Measurements from ENCODE around the gene COL4A2.

COL4A2 gene

GRCh38 chr13:110289174-110289573 lies 17.9 kb upstream of the COL4A2 start:
- in situ Hi-C loops (cut with HindIII; ENCODE audit: low sequenced_read_pairs), result no loop called here

GRCh38 chr13:110289661-110290060 lies 17.4 kb upstream of the COL4A2 start:
- in situ Hi-C loops (cut with HindIII; ENCODE audit: low sequenced_read_pairs), result no loop called here

GRCh38 chr13:110290153-110290552 lies 16.9 kb upstream of the COL4A2 start:
- in situ Hi-C loops (cut with HindIII; ENCODE audit: low sequenced_read_pairs), result no loop called here

GRCh38 chr13:110290826-110291225 lies 16.3 kb upstream of the COL4A2 start:
- in situ Hi-C loops (cut with HindIII; ENCODE audit: low sequenced_read_pairs), result no loop called here

- in situ Hi-C loops (cut with HindIII; ENCODE audit: low sequenced_read_pairs), result no loop called here
Observed at GRCh38 chr13:110291286-110291685, 15.8 kb upstream of the COL4A2 start.

GRCh38 chr13:110293037-110293436 lies 14.0 kb upstream of the COL4A2 start:
- in situ Hi-C loops (cut with HindIII; ENCODE audit: low sequenced_read_pairs), result no loop called here

GRCh38 chr13:110293649-110294048 lies 13.4 kb upstream of the COL4A2 start:
- in situ Hi-C loops (cut with HindIII; ENCODE audit: low sequenced_read_pairs), result no loop called here

- in situ Hi-C loops (cut with HindIII; ENCODE audit: low sequenced_read_pairs), result no loop called here
Observed at GRCh38 chr13:110294146-110294545, 12.9 kb upstream of the COL4A2 start.

- in situ Hi-C loops (cut with HindIII; ENCODE audit: low sequenced_read_pairs), result no loop called here
Observed at GRCh38 chr13:110294622-110295021, 12.5 kb upstream of the COL4A2 start.

- in situ Hi-C loops (cut with HindIII; ENCODE audit: low sequenced_read_pairs), result no loop called here
Observed at GRCh38 chr13:110297011-110297410, 10.1 kb upstream of the COL4A2 start.

- in situ Hi-C loops (cut with HindIII; ENCODE audit: low sequenced_read_pairs), result no loop called here
Observed at GRCh38 chr13:110297766-110298504, 9.1 kb upstream of the COL4A2 start.

- in situ Hi-C loops (cut with HindIII; ENCODE audit: low sequenced_read_pairs), result no loop called here
Observed at GRCh38 chr13:110298505-110299282, 8.4 kb upstream of the COL4A2 start.

- in situ Hi-C loops (cut with HindIII; ENCODE audit: low sequenced_read_pairs), result no loop called here
Observed at GRCh38 chr13:110299283-110299840, 7.7 kb upstream of the COL4A2 start.

GRCh38 chr13:110300090-110300815 lies 6.8 kb upstream of the COL4A2 start:
- in situ Hi-C loops (cut with HindIII; ENCODE audit: low sequenced_read_pairs), result no loop called here

GRCh38 chr13:110301083-110301482 lies 6.0 kb upstream of the COL4A2 start:
- in situ Hi-C loops (cut with HindIII; ENCODE audit: low sequenced_read_pairs), result no loop called here

GRCh38 chr13:110301606-110302553 lies 5.2 kb upstream of the COL4A2 start:
- in situ Hi-C loops (cut with HindIII; ENCODE audit: low sequenced_read_pairs), result no loop called here

GRCh38 chr13:110302997-110303396 lies 4.1 kb upstream of the COL4A2 start:
- in situ Hi-C loops (cut with HindIII; ENCODE audit: low sequenced_read_pairs), result no loop called here

- in situ Hi-C loops (cut with HindIII; ENCODE audit: low sequenced_read_pairs), result no loop called here
Observed at GRCh38 chr13:110303644-110304043, 3.4 kb upstream of the COL4A2 start.

- in situ Hi-C loops (cut with HindIII; ENCODE audit: low sequenced_read_pairs), result no loop called here
Observed at GRCh38 chr13:110304256-110304655, 2.8 kb upstream of the COL4A2 start.

GRCh38 chr13:110305001-110305400 lies 2.1 kb upstream of the COL4A2 start:
- in situ Hi-C loops (cut with HindIII; ENCODE audit: low sequenced_read_pairs), result no loop called here
